Measurements from ENCODE around the gene MSH3.
"Not testable (repeated sequence)": the region's sequence is repeated elsewhere in the genome, so short reads cannot be mapped to it uniquely, and the experiment has no call there.

MSH3 gene

DNA sequence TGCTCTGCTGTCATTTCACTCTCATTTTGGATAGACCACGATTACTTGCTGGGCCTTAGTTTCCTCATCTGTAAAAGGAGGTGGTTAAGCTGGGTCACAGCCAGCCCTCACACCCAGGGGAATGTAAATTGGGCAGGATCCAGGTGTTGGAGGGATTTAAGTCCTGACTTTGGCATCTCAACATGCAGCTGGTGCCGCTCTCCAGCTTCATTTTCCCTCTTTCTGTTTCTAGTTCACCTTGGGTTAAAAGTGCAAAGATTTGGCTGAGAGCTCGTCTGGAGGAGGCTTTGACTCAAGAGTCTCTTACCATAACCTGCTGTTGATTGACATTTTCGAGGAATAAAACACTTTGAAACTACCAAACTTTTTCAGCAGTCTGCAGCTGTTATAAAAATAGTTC lies 144.6 kb downstream of the MSH3 start:
- no peak for DNase-seq

- no peak for DNase-seq
Measured at GRCh38 chr5:80799573-80799972, 145.1 kb downstream of the MSH3 start.

- DNase-seq, result no peak
Measured at GRCh38 chr5:80804332-80804731, 149.9 kb downstream of the MSH3 start.

DNA sequence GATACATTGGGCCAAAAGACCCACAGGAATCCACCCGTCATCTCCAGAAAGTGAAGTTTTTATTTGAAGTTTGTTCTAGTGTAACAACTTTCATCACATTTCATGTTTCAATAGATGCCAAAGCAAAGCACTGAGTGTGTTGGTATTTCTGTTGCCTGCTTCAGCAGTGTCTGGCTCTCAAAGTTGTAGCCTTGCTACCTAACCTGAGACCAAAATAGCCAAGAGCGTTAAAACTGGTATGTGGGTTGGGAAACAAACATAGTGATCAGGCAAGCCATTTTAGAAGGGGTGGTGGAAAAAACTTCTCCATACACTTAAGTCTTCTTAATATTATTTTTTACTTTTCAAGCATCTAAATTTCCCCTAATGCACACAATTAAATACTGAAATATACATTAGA lies 150.6 kb downstream of the MSH3 start:
- DNase-seq, result no peak

- no peak for DNase-seq
Measured at GRCh38 chr5:80806929-80807328, 152.5 kb downstream of the MSH3 start.

GRCh38 chr5:80809451-80809850 lies 155.0 kb downstream of the MSH3 start:
- no peak for DNase-seq

- DNase-seq, result no peak
Measured at GRCh38 chr5:80810425-80810824, 156.0 kb downstream of the MSH3 start.

DNA sequence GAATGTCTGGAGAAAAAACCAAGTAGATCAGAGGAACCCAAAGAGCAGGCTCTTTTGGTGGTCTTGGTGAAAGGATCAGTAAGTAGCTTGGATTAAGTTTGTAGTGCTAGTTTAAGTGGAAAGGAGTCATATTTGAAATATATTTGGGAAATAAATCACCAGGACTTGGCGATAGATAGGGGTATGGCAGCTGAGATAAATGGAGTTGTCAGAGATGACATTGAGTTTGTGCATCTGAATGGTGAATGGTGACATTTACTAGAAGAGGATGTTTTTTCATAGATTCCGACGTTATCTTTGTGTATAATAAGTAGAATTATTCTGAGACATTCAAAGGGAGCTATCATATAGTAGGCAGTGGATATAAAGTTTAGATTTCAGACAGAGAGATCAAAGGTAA lies 162.1 kb downstream of the MSH3 start:
- DNase-seq, result no peak

GRCh38 chr5:80820685-80821084 lies 166.2 kb downstream of the MSH3 start:
- no peak for DNase-seq

GRCh38 chr5:80822640-80823039 lies 168.2 kb downstream of the MSH3 start:
- DNase-seq, result no peak

DNA sequence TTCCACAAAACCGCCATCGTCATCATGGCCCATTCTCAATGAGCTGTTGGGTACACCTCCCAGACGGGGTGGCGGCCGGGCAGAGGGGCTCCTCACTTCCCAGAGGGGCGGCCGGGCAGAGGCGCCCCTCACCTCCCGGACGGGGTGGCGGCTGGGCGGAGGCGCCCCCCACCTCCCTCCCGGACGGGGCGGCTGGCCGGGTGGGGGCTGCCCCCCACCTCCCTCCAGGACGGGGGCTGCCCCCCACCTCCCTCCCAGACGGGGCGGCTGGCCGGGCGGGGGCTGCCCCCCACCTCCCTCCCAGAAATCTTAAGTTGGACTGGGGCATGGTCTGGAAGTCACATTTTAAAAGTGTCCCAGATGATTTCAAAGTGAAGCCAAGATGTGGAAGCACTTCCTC lies 169.7 kb downstream of the MSH3 start:
- DNase-seq, result not testable (repeated sequence)

DNA sequence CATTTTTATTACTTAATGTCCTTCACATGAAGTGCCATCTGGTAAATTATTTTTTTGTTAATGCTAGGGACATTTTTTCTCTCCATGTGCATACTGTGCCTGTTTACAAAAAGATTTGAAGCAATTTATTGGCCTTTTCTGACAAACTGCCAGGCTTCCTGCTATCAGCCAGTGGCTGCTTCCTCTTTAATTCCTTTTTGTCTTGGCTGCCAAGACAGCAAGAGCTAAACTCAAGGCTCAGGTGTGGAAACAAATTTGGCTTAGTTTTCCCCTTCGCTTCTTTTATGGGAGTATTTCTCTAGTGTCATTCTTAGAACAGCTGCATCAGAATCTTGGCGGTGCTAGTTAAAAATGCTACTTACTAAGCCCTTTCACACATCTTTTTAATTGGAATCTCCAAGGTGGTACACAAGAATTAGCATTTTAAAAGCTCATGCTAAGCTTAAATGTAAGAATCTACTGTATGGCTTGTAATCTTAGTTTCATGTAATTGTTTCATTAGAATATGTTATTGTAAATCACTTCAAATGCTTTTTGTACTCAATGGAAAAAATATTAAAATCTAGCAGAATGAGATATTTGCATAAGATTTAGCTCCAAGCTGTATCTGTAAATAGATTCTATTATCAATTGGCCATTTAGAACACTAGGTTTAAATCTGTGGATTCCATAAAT lies 171.5 kb downstream of the MSH3 start:
- no peak for DNase-seq

DNA sequence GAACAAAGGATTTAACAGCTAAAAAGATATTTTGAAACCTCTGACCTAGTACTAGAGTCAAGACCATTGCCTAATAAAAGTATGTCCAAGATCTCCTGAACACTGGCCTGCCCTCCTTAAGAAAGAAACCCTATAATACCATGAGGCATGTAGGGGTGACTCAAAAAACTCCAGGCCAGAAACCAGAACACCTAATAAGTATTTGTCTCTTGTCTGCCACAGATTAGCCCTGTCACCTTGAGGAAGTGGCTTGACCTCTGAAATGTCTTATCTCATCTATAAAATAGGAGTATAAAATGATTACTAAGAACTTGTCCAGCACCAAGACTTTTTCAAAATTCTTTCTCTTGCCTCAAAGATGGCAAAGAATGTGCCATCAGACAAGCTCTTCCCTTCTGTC lies 180.3 kb downstream of the MSH3 start:
- DNase-seq, result no peak

DNA sequence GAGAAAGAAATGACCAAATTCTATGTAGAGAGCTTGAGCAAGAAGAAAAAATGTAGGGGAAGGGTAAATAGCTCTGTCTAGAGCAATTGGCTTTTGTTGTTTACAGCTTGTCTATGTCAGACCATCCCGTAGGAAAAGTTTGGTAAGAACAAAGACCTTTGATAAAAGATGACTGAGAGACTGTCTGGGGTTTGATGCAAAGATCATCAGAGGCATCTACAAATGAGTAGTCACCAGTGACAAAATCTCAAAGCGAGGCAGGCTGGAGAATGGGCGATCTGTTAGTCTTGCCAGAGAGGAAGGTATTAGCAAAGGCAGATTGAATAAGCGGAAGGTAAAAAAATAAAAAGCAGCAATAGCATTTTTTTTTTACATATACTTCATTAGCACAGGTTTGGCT lies 180.7 kb downstream of the MSH3 start:
- DNase-seq, result no peak

- no peak for DNase-seq
Measured at GRCh38 chr5:80837679-80838078, 183.2 kb downstream of the MSH3 start.

GRCh38 chr5:80841026-80841797 lies 186.8 kb downstream of the MSH3 start:
- DNase-seq, result not testable (repeated sequence)

DNA sequence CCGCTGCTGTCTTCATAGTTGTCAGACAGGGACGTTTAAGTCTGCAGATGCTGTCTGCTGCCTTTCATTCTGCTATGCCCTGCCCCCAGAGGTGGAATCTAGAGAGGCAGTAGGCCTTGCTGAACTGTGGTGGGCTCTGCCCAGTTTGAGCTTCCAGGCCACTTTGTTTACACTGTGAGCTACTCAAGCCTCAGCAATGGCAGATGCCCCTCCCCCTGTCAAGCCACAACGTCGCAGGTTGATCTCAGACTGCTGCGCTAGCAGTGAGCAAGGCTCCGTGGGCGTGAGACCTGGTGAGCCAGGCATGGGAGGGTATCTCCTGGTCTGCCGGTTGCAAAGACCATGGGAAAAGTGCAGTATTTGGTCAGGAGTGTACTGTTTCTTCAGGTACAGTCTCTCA lies 192.0 kb downstream of the MSH3 start:
- not testable (repeated sequence) for DNase-seq

DNA sequence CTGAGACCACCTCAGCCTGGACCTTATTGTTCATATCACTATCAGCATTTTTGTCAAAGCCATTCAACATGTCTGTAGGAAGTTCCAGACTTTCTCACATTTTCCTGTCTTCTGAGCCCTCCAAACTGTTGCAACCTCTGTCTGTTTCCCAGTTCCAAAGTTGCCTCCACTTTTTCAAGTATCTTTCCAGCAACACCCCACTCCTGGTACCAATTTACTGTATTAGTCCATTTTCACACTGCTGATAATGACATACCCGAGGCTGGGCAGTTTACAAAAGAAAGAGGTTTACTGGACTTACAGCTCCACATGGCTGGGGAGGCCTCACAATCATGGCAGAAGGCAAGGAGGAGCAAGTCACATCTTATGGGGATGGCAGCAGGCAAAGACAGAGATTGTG lies 195.7 kb downstream of the MSH3 start:
- DNase-seq, result not testable (repeated sequence)

- no peak for DNase-seq
Measured at GRCh38 chr5:80852331-80853245, 198.1 kb downstream of the MSH3 start.

DNA sequence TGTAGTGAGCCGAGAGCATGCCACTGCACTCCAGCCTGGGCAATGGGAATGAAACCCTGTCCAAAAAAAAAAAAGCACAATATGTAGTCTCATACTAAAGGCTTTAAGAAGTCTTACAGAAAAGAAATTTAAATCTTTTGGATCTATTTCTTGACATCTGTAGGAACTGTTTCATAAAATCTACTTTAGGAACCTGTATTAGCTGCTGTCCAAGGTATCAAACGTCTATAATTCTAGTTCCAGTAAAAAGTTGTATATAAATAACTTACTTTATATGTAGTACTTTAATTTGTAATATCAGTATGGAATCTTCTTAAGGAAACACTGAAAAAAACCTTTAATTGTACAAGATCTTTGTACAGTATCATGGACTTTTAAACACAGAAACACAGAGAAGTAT lies 199.0 kb downstream of the MSH3 start:
- no peak for DNase-seq

DNA sequence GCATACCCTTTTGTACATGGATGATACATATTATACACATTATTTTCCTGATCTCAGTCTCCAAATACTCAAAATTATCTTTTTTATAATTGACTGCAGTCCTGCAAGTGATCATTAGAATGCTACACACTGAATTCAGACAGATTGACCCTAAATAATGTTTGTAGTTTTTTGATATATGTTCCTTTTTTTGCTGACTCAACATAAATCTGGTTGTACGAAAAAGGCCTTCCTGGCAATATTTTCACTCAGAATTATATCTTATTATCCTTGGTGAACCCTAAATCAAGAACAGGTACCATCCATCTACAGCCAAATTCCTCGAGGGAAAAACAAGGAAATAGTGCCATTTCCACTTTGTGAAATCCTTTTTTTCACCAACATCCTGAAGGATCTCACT lies 200.1 kb downstream of the MSH3 start:
- no peak for DNase-seq

DNA sequence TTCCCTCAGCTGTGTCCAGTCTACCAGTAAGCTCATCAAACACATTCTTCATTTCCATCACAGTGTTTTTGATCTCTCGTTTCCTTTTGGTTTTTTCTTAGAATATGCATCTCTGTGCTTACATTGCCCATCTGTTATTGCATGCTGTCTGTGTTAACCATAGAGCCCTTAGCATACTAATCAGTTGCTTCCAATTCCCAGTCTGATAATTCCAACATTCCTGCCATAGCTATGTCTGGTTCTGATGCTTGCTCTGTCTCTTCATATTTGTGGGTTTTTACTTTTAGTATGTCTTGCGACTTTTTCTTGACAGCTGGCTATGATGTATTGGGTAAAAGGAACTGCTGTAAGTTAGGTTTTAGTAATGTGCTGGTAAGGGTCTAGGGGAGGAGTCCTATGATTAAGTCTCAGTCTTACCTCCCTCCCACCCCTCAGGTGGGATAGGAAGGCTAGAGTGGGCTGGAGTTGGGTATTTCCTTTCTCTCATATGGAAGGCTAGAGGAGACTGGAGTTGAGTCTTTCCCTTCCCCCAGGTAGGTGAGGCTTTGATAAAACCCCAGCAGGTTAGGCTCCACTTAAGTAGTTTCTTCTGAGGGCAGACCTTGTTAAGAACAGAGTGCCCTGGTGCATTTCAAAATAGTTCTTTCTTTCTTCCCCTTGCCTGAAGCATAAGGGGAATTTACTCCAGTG lies 206.6 kb downstream of the MSH3 start:
- DNase-seq, result no peak

DNA sequence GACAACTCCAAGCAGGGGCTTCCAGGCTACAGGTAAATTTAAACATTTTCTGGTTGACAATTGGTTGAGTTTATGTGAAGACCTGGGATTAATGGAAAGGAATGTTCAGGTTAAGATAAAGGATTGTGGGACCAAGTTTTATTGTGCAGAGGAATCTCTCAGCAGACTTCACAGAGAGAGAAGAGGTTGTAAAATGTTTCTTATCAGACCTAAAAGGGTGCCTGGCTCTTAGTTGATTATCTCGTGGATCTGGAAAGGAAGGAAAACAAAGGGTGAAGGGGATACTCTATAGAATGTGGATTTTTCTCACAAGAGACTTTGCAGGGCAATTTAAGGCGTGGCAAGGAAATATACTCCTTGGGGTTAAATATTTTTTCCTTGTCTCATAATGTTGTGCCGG lies 209.3 kb downstream of the MSH3 start:
- DNase-seq, result no peak
